ENCODE measurements around the gene RBM39. TPM values are rescaled to one million over a fixed set of nuclear protein-coding genes. Genes with fewer than 3 reads are reported as not detected.
"Not testable (repeated sequence)": the region's sequence is repeated elsewhere in the genome, so short reads cannot be mapped to it uniquely, and the experiment has no call there.

The RBM39 gene
- total RNA-seq, 3 donors from 2014 or later (not counting 1 experiment from before 2014, with no cell fraction given): 1,431 to 1,555 (median 1,445) TPM

DNA sequence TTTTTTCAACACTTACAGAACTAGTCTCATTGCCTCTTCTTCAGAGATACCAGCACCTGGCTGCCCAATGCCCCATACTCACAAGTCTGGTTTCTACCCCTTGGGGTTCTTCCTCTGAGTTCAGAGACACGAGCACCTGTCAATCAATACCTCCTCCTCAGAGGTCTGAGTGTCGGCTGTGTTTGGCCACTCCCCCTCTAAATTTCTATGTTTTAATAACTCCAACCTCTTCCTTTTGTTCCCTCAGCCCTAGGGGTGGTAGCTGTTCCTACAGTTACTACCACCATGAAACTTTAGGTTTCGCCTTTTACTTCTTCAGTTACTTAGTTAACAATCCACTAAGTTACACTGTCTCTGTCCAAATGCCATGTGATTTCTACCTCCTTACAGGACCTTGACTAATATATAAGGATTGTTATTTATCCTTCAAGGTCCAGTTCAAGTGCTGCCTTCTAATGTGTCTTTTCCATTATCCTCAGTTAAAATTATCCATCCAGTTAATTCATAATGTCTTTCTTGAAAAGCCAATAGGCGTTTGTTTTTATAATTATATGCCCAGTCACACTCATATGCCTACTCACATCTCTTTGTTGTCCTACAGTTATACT is 15.1 kb upstream of the RBM39 start:
- 74% methylated on average over 3 of the region's 4 CpGs for WGBS (ENCODE audit: insufficient coverage)
- H3K27me3 ChIP-seq (ENCODE audit: control insufficient read depth, insufficient read depth, low read length): no peaks in the 10 kb centered on the region
- Mint-ChIP-seq H3K4me1 (peaks cover 0 to 6% of the 10 kb centered on the region in 2 donors), H3K36me3 (no peaks in the 10 kb centered on the region), H3K4me3 (no peak overlapping the region), H3K9me3 (no peaks in the 10 kb centered on the region), H3K27me3 (ENCODE audit: low read depth in 2 of 2) (no peaks in the 10 kb centered on the region), H3K27ac (no peak overlapping the region)
- TF ChIP-seq, protein P1, sequence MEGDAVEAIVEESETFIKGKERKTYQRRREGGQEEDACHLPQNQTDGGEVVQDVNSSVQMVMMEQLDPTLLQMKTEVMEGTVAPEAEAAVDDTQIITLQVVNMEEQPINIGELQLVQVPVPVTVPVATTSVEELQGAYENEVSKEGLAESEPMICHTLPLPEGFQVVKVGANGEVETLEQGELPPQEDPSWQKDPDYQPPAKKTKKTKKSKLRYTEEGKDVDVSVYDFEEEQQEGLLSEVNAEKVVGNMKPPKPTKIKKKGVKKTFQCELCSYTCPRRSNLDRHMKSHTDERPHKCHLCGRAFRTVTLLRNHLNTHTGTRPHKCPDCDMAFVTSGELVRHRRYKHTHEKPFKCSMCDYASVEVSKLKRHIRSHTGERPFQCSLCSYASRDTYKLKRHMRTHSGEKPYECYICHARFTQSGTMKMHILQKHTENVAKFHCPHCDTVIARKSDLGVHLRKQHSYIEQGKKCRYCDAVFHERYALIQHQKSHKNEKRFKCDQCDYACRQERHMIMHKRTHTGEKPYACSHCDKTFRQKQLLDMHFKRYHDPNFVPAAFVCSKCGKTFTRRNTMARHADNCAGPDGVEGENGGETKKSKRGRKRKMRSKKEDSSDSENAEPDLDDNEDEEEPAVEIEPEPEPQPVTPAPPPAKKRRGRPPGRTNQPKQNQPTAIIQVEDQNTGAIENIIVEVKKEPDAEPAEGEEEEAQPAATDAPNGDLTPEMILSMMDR (IDR thresholded peaks at IDR 0.05): no peak
- H3K9me3 ChIP-seq (ENCODE audit: control insufficient read depth, insufficient read depth, low read length): no peaks in the 10 kb centered on the region
- H3K27ac ChIP-seq (ENCODE audit: low read length): no peak overlapping the region
- intact Hi-C loops (cut with micrococcal nuclease): no loop called here
- H3K36me3 ChIP-seq (ENCODE audit: control insufficient read depth, insufficient read depth, low read length): no peaks in the 10 kb centered on the region
- H3K4me1 ChIP-seq (ENCODE audit: control insufficient read depth, insufficient read depth, low read length): no peaks in the 10 kb centered on the region
- DNase-seq (no peak), ATAC-seq (no peak)
- H3K4me3 ChIP-seq (ENCODE audit: low read length): no peak overlapping the region

DNA sequence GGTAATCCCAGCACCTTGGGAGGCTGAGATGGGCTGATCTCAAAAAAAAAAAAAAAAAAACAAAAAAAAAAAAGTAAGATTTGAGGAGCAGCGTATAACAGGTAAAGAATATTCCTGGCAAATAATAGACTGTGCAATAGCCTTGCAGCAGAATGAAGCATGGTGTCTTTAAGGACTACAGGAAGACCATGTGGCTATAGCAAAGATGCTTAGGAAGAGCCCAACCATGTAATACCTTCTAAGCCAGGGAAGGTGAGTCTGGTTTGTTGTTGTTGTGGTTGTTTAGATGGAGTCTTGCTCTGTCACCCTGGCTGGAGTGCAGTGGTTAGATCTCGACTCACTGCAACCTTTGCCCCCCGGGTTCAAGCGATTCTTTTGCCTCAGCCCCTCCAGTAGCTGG is 14.3 kb upstream of the RBM39 start:
- Mint-ChIP-seq H3K9me3 (no peaks in the 10 kb centered on the region), H3K4me1 (peaks cover 0 to 6% of the 10 kb centered on the region in 2 donors), H3K27me3 (ENCODE audit: low read depth in 2 of 2) (no peaks in the 10 kb centered on the region), H3K27ac (no peak overlapping the region), H3K36me3 (no peaks in the 10 kb centered on the region), H3K4me3 (no peak overlapping the region)
- no peak overlapping the region for H3K4me3 ChIP-seq (ENCODE audit: low read length)
- DNase-seq: no peak
- no peaks in the 10 kb centered on the region for H3K4me1 ChIP-seq (ENCODE audit: control insufficient read depth, insufficient read depth, low read length)
- no peak overlapping the region for H3K27ac ChIP-seq (ENCODE audit: low read length)
- TF ChIP-seq, protein P1 (IDR thresholded peaks at IDR 0.05): no peak
- no peaks in the 10 kb centered on the region for H3K9me3 ChIP-seq (ENCODE audit: control insufficient read depth, insufficient read depth, low read length)
- 99% methylated on average over 4 of the region's 4 CpGs for WGBS (ENCODE audit: insufficient coverage)
- ATAC-seq: no peak
- intact Hi-C loops (cut with micrococcal nuclease): no loop called here
- no peaks in the 10 kb centered on the region for H3K36me3 ChIP-seq (ENCODE audit: control insufficient read depth, insufficient read depth, low read length)
- H3K27me3 ChIP-seq (ENCODE audit: control insufficient read depth, insufficient read depth, low read length): no peaks in the 10 kb centered on the region

DNA sequence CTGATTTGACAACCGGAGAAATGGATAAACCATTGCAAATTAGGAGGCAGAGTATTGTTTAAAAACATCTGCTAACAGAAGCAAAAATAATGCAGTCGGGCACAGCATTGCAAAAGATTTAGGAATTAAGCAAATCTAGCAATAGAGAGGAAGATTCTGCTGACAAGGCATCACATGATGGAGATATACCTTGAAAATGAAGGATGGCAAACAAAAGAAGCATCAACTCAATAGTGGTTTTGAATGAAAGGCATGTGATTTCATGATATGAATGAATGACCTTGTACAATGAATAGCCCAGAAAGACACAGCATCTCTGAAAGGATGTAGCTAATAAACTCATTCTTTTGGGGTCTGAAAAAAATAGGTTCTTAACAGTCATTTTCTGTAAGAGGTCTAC is 8.6 kb upstream of the RBM39 start:
- no peaks in the 10 kb centered on the region for H3K36me3 Mint-ChIP-seq
- TF ChIP-seq, protein P1 (IDR thresholded peaks at IDR 0.05): no peak
- Histone ChIP-seq H3K9me3 (ENCODE audit: control insufficient read depth, insufficient read depth, low read length) (no peaks in the 10 kb centered on the region), H3K27ac (ENCODE audit: low read length) (no peak overlapping the region), H3K4me3 (ENCODE audit: low read length) (no peak overlapping the region), H3K27me3 (ENCODE audit: control insufficient read depth, insufficient read depth, low read length) (no peaks in the 10 kb centered on the region), H3K36me3 (ENCODE audit: control insufficient read depth, insufficient read depth, low read length) (no peaks in the 10 kb centered on the region), H3K4me1 (ENCODE audit: control insufficient read depth, insufficient read depth, low read length) (no peaks in the 10 kb centered on the region)
- ATAC-seq (no peak), DNase-seq (no peak)
- H3K9me3 Mint-ChIP-seq: no peaks in the 10 kb centered on the region
- no peaks in the 10 kb centered on the region for H3K27me3 Mint-ChIP-seq (ENCODE audit: low read depth in 2 of 2)
- H3K4me1 Mint-ChIP-seq: no peaks in the 10 kb centered on the region
- intact Hi-C loops (cut with micrococcal nuclease): no loop called here
- H3K27ac Mint-ChIP-seq: no peak overlapping the region
- WGBS (ENCODE audit: insufficient coverage): 87% methylated on average over 2 of the region's 2 CpGs
- H3K4me3 Mint-ChIP-seq: no peak overlapping the region

DNA sequence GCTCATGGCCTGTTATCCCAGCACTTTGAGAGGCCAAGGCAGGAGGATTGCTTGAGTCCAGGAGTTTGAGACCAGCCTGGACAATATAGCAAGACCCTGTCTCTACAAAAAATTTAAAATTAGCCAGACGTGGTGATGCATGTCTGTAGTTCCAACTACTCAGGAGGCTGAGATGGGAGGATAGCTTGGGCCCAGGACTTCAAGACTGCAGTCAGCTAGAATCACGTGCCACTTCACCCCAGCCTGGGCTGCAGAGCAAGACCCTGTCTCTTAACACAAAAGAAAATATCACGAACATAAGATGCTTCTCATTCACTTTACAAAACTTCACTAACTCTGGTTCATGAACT is 2.4 kb upstream of the RBM39 start:
- not testable (repeated sequence) for H3K27me3 ChIP-seq (ENCODE audit: control insufficient read depth, insufficient read depth, low read length); ATAC-seq; DNase-seq; H3K9me3 Mint-ChIP-seq; H3K9me3 ChIP-seq (ENCODE audit: control insufficient read depth, insufficient read depth, low read length); H3K27me3 Mint-ChIP-seq (ENCODE audit: low read depth in 2 of 2); H3K4me3 ChIP-seq (ENCODE audit: low read length)
- peak overlapping the region; percentile 42 for H3K4me3 Mint-ChIP-seq
- Histone ChIP-seq H3K36me3 (ENCODE audit: control insufficient read depth, insufficient read depth, low read length) (peaks cover 13% of the 10 kb centered on the region), H3K4me1 (ENCODE audit: control insufficient read depth, insufficient read depth, low read length) (peaks cover 22% of the 10 kb centered on the region), H3K27ac (ENCODE audit: low read length) (peak overlapping the region; percentile 96)
- H3K36me3 Mint-ChIP-seq: peaks cover 17% of the 10 kb centered on the region
- H3K27ac Mint-ChIP-seq: peak overlapping the region; percentile 98 to 99
- peaks cover 42 to 46% of the 10 kb centered on the region in 2 donors for H3K4me1 Mint-ChIP-seq
- intact Hi-C loops (cut with micrococcal nuclease): loop anchor here (5.0 kb wide), 4 partner anchors 37 to 208 kb away; partner anchors contain the start of genes ERGIC3 and SCAND1
- 92% methylated on average over 3 of the region's 3 CpGs for WGBS (ENCODE audit: insufficient coverage)
